ENCODE data around the gene RBM14. TPM values are rescaled to one million over a fixed set of nuclear protein-coding genes. Genes with fewer than 3 reads are reported as not detected.

RBM14 gene
- total RNA-seq, 1 experiment from 2014 or later = 160 TPM

GRCh38 chr11:66570850-66571180 is 45.6 kb upstream of the RBM14 start:
- intact Hi-C loops (cut with micrococcal nuclease; ENCODE audit: unreplicated experiment) = no loop called here
- H3K4me1 ChIP-seq = no peaks in the 10 kb centered on the region
- ChIA-PET CTCF (interaction anchor here (0.7 to 1.0 kb wide), 2 partner anchors 132 to 145 kb away, joined by 4 to 7 read pairs; partner anchors contain the start of gene MRPL11), POLR2A (no interaction called here)
- no TSS peak for BruUV-seq (replicated peaks)
- no peak for TF ChIP-seq CTCF (IDR thresholded peaks at IDR 0.05; ENCODE audit: insufficient read depth in 1 of 2, low read depth in 1 of 2, low read length in 1 of 2, severe bottlenecking in 1 of 2, unreplicated experiment in 1 of 2)
- H3K36me3 ChIP-seq (ENCODE audit: control insufficient read depth, insufficient read depth, low read length) = no peaks in the 10 kb centered on the region
- no peak for DNase-seq
- no peaks in the 10 kb centered on the region for H3K9me3 ChIP-seq
- H3K27ac Mint-ChIP-seq (ENCODE audit: unreplicated experiment) = no peak overlapping the region
- H3K36me3 Mint-ChIP-seq (ENCODE audit: insufficient read depth, unreplicated experiment) = no peaks in the 10 kb centered on the region
- H3K4me1 Mint-ChIP-seq (ENCODE audit: low read depth, unreplicated experiment) = peaks cover 20% of the 10 kb centered on the region
- no peaks in the 10 kb centered on the region for H3K27me3 ChIP-seq (replicated peaks; ENCODE audit: control insufficient read depth, insufficient read depth, low read length)
- H3K9me3 Mint-ChIP-seq (ENCODE audit: unreplicated experiment) = peaks cover 11% of the 10 kb centered on the region
- no peak overlapping the region for H3K4me3 ChIP-seq (ENCODE audit: low read depth, low read length)
- no peak overlapping the region for H3K4me3 Mint-ChIP-seq (ENCODE audit: unreplicated experiment)
- peaks cover 6% of the 10 kb centered on the region for H3K27me3 Mint-ChIP-seq (ENCODE audit: insufficient read depth, unreplicated experiment)

- Mint-ChIP-seq H3K27me3 (ENCODE audit: insufficient read depth, unreplicated experiment) (peaks cover 6% of the 10 kb centered on the region), H3K9me3 (ENCODE audit: unreplicated experiment) (peaks cover 29% of the 10 kb centered on the region), H3K4me3 (ENCODE audit: unreplicated experiment) (no peak overlapping the region), H3K27ac (ENCODE audit: unreplicated experiment) (no peak overlapping the region), H3K4me1 (ENCODE audit: low read depth, unreplicated experiment) (peaks cover 15% of the 10 kb centered on the region), H3K36me3 (ENCODE audit: insufficient read depth, unreplicated experiment) (no peaks in the 10 kb centered on the region)
- Histone ChIP-seq H3K4me1 (no peaks in the 10 kb centered on the region), H3K27me3 (replicated peaks; ENCODE audit: control insufficient read depth, insufficient read depth, low read length) (no peaks in the 10 kb centered on the region; the same call in 1 of the 2 replicates), H3K36me3 (ENCODE audit: control insufficient read depth, insufficient read depth, low read length) (no peaks in the 10 kb centered on the region), H3K4me3 (ENCODE audit: low read depth, low read length) (no peak overlapping the region), H3K9me3 (peaks cover 18% of the 10 kb centered on the region)
- peak; percentile 88 to 95 for TF ChIP-seq CTCF (IDR thresholded peaks at IDR 0.05; ENCODE audit: insufficient read depth in 1 of 2, low read depth in 1 of 2, low read length in 1 of 2, severe bottlenecking in 1 of 2, unreplicated experiment in 1 of 2)
- intact Hi-C loops (cut with micrococcal nuclease; ENCODE audit: unreplicated experiment) = loop anchor here (1.0 to 5.0 kb wide), 2 partner anchors 99 to 253 kb away; no protein-coding TSS in a partner anchor
- ChIA-PET CTCF (interaction anchor here (0.7 to 0.9 kb wide), 2 partner anchors 11 to 99 kb away, joined by 3 to 4 read pairs; partner anchors contain the start of gene CTSF), POLR2A (no interaction called here)
- no TSS peak for BruUV-seq (replicated peaks)
- peak; percentile 75 to 85 for DNase-seq
Measured at GRCh38 chr11:66579017-66579606, 37.3 kb upstream of the RBM14 start.

GRCh38 chr11:66580803-66581202 is 35.6 kb upstream of the RBM14 start:
- Histone ChIP-seq H3K36me3 (ENCODE audit: control insufficient read depth, insufficient read depth, low read length) (no peaks in the 10 kb centered on the region), H3K27me3 (replicated peaks; ENCODE audit: control insufficient read depth, insufficient read depth, low read length) (no peaks in the 10 kb centered on the region; the same call in 1 of the 2 replicates), H3K4me1 (no peaks in the 10 kb centered on the region), H3K4me3 (ENCODE audit: low read depth, low read length) (no peak overlapping the region), H3K9me3 (peaks cover 22% of the 10 kb centered on the region)
- ChIA-PET CTCF (interaction anchor here (0.9 kb wide), 1 partner anchor 12 kb away, joined by 6 read pairs; no protein-coding TSS in a partner anchor), POLR2A (interaction anchor here (0.6 kb wide), 1 partner anchor 89 kb away, joined by 4 read pairs; no protein-coding TSS in a partner anchor)
- H3K4me1 Mint-ChIP-seq (ENCODE audit: low read depth, unreplicated experiment) = no peaks in the 10 kb centered on the region
- no peak overlapping the region for H3K27ac Mint-ChIP-seq (ENCODE audit: unreplicated experiment)
- no peak overlapping the region for H3K4me3 Mint-ChIP-seq (ENCODE audit: unreplicated experiment)
- DNase-seq = no peak
- H3K27me3 Mint-ChIP-seq (ENCODE audit: insufficient read depth, unreplicated experiment) = no peaks in the 10 kb centered on the region
- BruUV-seq (replicated peaks) = no TSS peak
- H3K36me3 Mint-ChIP-seq (ENCODE audit: insufficient read depth, unreplicated experiment) = no peaks in the 10 kb centered on the region
- TF ChIP-seq CTCF (IDR thresholded peaks at IDR 0.05; ENCODE audit: insufficient read depth in 1 of 2, low read depth in 1 of 2, low read length in 1 of 2, severe bottlenecking in 1 of 2, unreplicated experiment in 1 of 2) = no peak
- peaks cover 24% of the 10 kb centered on the region for H3K9me3 Mint-ChIP-seq (ENCODE audit: unreplicated experiment)
- intact Hi-C loops (cut with micrococcal nuclease; ENCODE audit: unreplicated experiment) = no loop called here
